Measurements from ENCODE around the gene ZNF883. TPM values are rescaled to one million over a fixed set of nuclear protein-coding genes. Genes with fewer than 3 reads are reported as not detected.

The ZNF883 gene
- total RNA-seq, 1 experiment from 2014 or later: not detected

GRCh38 chr9:112921549-112921948 is 90.4 kb downstream of the ZNF883 start:
- DNase-seq (ENCODE audit: low spot score): peak; percentile 46

- DNase-seq (ENCODE audit: low spot score): no peak
These were observed 94.0 kb downstream of the ZNF883 start for GRCh38 chr9:112917987-112918362.

GRCh38 chr9:112917047-112917986 is 94.7 kb downstream of the ZNF883 start:
- DNase-seq (ENCODE audit: low spot score): peak; percentile 78

GRCh38 chr9:112914524-112914923 is 97.5 kb downstream of the ZNF883 start:
- peak; percentile 55 for DNase-seq (ENCODE audit: low spot score)

- DNase-seq (ENCODE audit: low spot score): no peak
These were observed 98.7 kb downstream of the ZNF883 start for GRCh38 chr9:112913326-112913725.

- DNase-seq (ENCODE audit: low spot score): no peak
These were observed 99.4 kb downstream of the ZNF883 start for GRCh38 chr9:112912636-112913035.

- DNase-seq (ENCODE audit: low spot score): no peak
These were observed 100.3 kb downstream of the ZNF883 start for GRCh38 chr9:112911736-112912135.

Other genes starting within 250 kb of the ZNF883 start
- not detected in 2 replicates for gene SLC46A2, start 121.3 kb downstream of the ZNF883 start, total RNA-seq (2014; rRNA removed; shearing (Covaris generic))
- not detected in 2 replicates for gene ZFP37, start 44.5 kb upstream of the ZNF883 start, total RNA-seq (2014; rRNA removed; shearing (Covaris generic))
- gene SLC31A2, start 138.8 kb upstream of the ZNF883 start, total RNA-seq (2014; rRNA removed; shearing (Covaris generic)): 1.8 and 3.4 TPM in 2 replicates
- 14.7 and 16.0 TPM in 2 replicates for gene FKBP15, start 209.1 kb upstream of the ZNF883 start, total RNA-seq (2014; rRNA removed; shearing (Covaris generic))
- 13.4 TPM in 2 replicates for gene SLC31A1, start 209.4 kb upstream of the ZNF883 start, total RNA-seq (2014; rRNA removed; shearing (Covaris generic))